Measurements from ENCODE around the gene DPP6.
"Not testable (repeated sequence)": the region's sequence is repeated elsewhere in the genome, so short reads cannot be mapped to it uniquely, and the experiment has no call there.

Gene DPP6

GRCh38 chr7:154677454-154677853 is 625.3 kb downstream of the DPP6 start:
- ChIA-PET POLR2A (no interaction called here), CTCF (no interaction called here)
- no peak for DNase-seq (ENCODE audit: extremely low spot score)

DNA sequence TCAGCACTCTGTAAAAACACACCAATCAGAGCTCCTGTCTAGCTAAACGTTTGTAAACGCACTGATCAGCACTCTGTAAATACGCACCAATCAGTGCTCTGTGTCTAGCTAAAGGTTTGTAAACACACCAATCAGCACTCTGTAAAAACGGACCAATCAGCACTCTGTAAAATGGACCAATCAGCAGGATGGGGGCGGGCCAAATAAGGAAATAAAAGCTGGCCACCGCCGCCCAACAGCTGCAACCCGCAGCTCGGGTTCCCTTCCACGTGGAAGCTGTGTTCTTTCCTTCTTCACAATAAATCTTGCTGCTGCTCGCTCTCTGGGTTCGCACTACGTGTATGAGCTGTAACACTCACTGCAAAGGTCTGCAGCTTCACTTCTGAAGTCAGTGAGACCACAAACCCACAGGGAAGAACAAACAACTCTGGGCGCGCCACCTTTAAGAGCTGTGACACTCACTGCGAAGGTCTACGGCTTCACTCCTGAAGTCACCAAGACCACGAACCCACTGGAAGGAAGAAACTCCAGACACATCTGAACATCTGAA is 625.9 kb downstream of the DPP6 start:
- CTCF ChIA-PET; POLR2A ChIA-PET; DNase-seq (ENCODE audit: extremely low spot score): not testable (repeated sequence)

More at GRCh38 chr7:154677454-154677853, 625.3 kb downstream of the DPP6 start:
- no peak for TF ChIP-seq CTCF (IDR thresholded peaks at IDR 0.05; ENCODE audit: control extremely low read depth, extremely low read depth, low read depth, missing control alignments)

DNA sequence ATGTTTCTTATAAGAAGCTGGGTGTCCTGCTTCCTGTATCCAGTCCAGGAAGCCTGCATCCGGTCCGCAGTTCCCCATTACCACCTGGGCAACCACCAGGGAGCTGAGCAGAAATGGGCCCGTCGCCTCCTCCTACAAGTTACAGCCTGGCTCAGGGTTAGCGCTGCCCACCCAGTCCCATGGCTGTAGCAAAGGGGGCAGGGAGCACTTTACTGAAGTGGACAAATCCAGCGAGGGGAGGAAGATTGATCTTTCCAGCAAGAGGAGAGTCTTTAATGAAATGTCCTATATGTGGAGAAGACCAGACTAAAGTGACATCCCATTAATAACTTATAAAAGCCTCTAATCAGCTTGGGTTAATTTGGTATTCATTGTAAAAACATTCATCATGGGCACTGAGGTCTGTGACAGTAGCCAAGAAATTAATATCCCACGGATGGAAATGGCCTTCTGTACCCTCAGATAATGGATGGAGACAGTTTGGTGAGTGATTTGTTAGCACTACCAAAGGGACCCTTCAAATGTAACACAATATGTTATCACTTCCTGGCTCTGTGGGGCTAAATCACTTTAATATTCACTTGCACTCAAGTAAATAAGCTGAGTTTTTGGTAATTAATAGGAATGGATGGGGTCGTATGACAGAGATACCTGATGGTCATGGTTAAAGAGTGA is 627.3 kb downstream of the DPP6 start:
- ChIA-PET CTCF (interaction anchor here (1.0 kb wide), 1 partner anchor 9 kb away, joined by 3 read pairs; no protein-coding TSS in a partner anchor), POLR2A (no interaction called here)
- no peak for TF ChIP-seq CTCF (IDR thresholded peaks at IDR 0.05; ENCODE audit: control extremely low read depth, extremely low read depth, low read depth, missing control alignments)
- no peak for DNase-seq (ENCODE audit: extremely low spot score)

DNA sequence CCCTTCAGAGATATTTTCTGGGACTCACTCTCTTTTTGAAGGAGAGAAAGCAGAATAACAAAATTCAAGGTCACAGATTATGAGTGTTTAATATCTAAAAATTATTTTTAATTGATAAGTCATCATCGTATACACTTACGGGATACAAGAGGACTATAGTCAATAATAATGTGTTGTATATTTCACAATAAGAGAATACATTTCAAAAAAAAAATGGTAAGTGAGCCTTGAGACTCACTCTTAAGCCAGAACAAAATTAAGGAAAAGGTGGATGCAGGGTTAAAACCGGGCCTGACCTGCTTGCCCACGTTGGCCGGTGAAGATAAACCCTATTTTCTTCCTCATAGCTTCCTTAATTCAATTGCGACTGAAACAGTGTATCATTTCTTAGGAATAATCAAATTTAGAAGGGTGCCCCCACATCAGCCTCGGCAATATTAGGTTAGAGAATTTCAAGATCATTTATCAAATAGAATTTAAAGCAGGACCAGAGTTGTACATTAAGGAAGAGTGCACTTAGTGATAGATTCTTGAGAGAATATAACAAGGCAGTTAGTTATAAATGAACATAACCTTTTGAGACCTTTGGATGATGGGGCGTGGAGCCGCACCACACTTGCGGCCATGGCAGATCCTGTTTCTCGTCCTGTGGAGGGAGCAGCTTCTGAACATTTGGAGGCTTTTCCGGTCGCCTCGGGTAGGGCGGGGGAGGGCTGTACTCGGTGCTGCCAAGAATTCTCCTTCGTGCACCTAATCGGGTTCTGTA is 628.9 kb downstream of the DPP6 start:
- TF ChIP-seq CTCF (IDR thresholded peaks at IDR 0.05; ENCODE audit: control extremely low read depth, extremely low read depth, low read depth, missing control alignments) = no peak
- ChIA-PET CTCF (no interaction called here), POLR2A (no interaction called here)
- DNase-seq (ENCODE audit: extremely low spot score) = no peak

- POLR2A ChIA-PET = no interaction called here
- no peak for TF ChIP-seq CTCF (IDR thresholded peaks at IDR 0.05; ENCODE audit: control extremely low read depth, extremely low read depth, low read depth, missing control alignments)
- DNase-seq (ENCODE audit: extremely low spot score) = no peak
- CTCF ChIA-PET = no interaction called here
Measured at GRCh38 chr7:154682003-154682402, 629.8 kb downstream of the DPP6 start.

GRCh38 chr7:154684666-154685563 is 632.7 kb downstream of the DPP6 start:
- CTCF ChIA-PET = interaction anchor here (1.0 kb wide), 1 partner anchor 14 kb away, joined by 3 read pairs; no protein-coding TSS in a partner anchor
- DNase-seq (ENCODE audit: extremely low spot score) = no peak
- TF ChIP-seq CTCF (IDR thresholded peaks at IDR 0.05; ENCODE audit: control extremely low read depth, extremely low read depth, low read depth, missing control alignments) = no peak
- POLR2A ChIA-PET = no interaction called here

All from GM10248 (cell line).